NCI-H748 treated with DMSO at 0.1 percent for 48 hours (cell line): ENCODE measurements around the gene IGSF6.
"Not testable (repeated sequence)": the region's sequence is repeated elsewhere in the genome, so short reads cannot be mapped to it uniquely, and the experiment has no call there.

Experiments used
- DNase-seq: peaks from one replicate; lab custom pipeline; 2025; lab: John Stamatoyannopoulos, UW

Gene IGSF6

DNA sequence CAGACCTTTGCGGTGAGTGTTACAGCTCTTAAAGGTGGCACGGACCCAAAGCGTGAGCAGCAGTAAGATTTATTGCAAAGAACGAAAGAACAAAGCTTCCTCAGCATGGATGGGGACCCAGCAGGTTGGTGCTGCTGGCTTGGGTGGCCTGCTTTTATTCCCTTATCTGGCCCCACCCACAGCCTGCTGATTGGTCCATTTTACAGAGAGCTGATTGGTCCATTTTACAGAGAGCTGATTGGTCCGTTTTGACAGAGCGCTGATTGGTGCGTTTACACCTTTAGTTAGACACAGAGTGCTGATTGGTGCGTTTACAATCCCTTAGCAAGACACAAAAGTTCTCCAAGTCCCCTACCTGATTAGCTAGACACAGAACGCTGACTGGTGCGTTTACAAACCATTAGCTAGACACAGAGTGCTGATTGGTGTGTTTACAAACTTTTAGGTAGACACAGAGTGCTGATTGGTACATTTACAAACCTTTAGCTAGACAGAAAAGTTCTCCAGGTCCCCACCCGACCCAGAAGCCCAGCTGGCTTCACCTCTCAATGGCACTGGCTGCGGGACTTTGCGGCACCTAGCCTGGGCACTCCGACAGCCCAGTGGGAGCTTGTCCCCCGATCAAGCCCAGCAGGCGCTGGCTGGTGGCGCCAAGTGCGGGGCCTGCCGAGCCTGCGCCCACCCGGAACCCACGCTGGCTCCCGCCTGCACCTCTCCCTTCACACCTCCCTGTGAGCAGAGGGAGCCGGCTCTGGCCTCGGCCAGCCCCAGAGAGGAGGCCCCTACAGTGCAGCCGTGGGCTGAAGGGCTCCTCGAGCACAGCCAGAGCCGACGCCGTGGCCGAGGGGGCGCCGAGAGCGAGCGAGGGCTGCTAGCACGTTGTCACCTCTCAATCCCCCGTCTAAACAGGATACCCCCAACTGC lies 22.5 kb downstream of the IGSF6 start:
- not testable (repeated sequence) for DNase-seq

DNA sequence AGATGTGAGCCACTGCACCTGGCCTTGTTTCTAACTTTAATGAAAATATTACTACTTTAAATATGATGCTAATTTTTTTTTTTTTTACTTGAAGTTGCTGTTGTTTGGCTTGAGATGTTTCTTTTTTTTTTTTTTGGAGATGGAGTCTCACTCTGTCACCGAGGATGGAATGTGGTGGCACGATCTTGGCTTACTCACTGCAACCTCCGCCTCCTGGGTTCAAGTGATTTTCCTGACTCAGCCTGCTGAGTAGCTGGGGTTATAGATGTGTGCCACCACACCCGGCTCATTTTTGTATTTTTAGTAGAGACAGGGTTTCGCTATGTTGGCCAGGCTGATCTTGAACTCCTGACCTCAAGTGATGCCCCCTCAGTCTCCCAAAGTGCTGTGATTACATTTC lies 23.6 kb downstream of the IGSF6 start:
- DNase-seq = no peak

DNA sequence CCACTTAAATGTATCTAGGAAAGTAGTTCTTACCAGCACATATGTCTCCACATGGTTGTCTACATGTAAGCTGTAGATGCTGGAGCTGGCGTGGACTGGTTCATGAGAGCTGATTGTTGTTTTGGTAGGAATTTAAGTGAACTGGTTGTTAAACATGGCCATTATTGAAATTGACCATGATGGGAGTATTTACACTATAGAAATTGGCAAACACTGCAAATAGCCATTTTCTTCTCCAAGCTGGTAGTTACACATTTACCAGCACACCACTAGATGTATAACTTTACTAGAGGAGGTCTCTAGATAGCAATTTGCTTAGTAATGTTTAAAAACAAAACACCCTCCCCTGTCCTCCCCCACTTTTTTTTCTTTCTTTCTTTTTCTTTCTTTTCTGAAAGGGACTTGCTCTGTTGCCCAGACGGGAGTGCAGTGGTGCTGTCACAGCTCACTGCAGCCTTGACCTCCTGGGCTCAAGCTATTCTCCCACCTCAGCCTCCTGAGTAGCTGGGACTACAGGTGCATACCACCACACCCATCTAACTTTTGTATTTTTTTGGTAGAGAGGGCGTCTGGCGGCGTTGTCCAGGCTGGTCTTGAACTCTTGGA lies 24.2 kb downstream of the IGSF6 start:
- DNase-seq = no peak

DNA sequence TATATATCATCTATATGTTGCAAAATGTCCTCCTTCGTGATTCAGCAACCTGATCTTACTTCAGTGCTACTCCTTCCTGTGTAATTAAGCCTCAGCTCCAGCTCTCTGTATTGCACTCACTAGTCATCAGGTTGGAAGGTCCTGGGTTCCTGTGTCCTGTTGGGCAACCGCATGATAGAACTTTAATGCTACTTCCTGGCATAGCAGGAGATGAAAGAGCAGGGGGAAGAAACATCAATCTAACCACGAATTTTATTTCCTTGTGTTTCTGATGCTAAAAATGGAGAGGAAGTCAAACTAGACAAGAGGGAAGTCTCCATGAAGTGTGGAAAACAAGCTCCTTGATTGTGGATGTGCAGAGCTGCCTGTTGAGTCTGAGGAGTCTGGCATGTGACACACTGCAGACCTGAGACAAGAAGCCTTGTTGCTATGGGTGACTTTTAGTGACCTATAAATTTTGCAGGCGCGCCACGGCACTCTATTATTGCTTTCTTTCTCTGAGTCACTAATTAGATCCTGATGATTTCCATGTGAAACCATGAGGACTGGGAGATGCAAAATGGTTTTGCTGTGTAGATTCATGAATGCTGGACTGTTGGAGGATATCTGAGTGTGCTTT lies 25.6 kb downstream of the IGSF6 start:
- DNase-seq = no peak

DNA sequence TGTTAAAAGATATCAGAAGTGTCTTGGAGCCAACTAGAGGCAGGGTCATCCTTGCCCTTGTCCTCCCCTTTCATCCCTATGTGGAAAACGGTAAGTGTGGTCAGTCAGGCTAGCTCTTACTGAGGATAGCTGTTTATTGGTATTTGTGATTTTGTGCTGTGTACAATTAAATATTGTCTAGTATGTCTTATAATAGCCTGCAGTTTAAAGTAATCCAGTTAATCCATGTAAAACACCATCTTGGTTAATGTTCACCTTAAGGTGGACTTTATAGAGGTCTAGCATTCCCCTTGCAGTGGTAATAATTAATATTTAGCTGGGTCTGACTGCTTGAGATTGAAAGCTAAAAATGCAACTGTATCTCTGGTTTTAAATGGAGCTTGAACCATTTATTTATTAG lies 27.4 kb downstream of the IGSF6 start:
- DNase-seq = no peak

DNA sequence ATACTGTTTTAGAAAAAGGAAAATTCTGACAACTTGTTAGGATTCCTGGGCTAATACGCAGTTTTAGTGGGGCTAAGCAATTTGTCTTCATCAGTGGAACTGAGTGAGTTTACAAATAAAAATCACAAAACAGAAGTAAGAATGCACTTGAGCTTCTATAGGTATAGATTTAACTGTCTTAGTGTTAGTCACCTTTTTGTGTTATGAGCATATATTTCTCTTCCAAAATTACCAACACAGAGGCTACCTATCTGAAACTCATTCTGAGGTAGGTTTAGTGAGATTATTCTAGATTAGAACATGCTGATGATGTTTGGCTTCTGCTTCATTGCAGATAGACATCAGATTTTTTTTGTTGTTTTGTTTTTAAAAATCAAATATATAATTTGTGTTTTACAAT lies 29.9 kb downstream of the IGSF6 start:
- DNase-seq = no peak

DNA sequence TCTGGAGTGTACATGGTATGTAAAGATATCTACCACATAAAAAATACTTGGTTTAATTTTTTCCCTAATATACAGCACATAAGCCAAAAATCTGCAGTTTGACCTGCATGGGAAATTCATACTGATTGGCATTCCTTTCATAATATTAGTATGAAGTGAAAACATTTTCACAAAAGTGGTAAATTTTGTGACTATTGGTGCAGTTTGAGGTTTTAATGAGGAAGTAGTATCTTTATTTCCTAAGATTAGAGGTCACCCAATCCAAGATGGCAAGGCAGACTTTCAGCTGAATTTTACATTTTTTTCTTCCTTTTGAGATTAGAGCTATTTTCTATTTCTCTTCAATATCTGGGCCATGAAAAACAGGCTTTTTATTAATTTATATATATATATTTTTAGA lies 31.8 kb downstream of the IGSF6 start:
- DNase-seq = no peak

- no peak for DNase-seq
Observed at GRCh38 chr16:21619765-21620425, 32.5 kb downstream of the IGSF6 start.

- no peak for DNase-seq
Observed at GRCh38 chr16:21618281-21618680, 34.1 kb downstream of the IGSF6 start.

GRCh38 chr16:21617607-21618006 lies 34.8 kb downstream of the IGSF6 start:
- no peak for DNase-seq

- DNase-seq = no peak
Observed at GRCh38 chr16:21614896-21615295, 37.5 kb downstream of the IGSF6 start.

DNA sequence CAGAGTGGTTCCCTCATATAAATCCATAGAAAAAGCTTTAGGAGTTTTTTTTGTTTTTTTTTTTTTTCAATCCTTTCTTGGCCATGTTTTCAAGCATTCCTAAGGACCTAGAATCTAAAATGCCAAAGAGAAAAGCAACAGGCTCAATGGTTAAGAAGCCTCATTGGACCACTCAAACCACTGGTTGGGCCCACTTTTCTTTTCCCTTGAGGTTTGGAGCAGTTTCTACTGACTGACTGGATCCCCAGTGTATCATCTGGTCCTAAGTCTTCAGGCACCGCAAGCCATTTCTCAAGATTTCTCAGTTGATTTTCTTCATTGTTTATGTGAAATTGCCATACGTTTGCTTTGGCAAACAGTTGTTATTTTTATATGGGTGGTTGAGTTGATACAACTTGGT lies 38.6 kb downstream of the IGSF6 start:
- DNase-seq = no peak

GRCh38 chr16:21613361-21613760 lies 39.0 kb downstream of the IGSF6 start:
- no peak for DNase-seq

GRCh38 chr16:21611556-21612384 lies 40.6 kb downstream of the IGSF6 start:
- DNase-seq = no peak

DNA sequence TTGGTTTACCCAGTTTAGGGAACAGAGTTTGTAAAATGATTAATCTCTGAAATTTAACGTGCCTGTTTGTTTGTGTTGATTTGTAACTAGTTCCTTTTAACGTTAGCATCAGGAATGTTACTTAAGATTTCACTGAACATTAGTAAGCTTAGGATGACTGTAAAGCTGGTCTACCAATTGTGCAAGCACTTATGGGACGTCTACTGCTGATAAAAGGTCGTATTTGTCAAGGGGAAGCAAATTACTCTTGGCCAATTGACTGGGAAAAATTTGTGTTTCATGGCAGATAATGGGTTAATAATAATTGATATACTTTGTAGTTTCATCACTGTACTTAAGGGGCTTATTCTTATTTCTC lies 41.2 kb downstream of the IGSF6 start:
- DNase-seq = no peak

DNA sequence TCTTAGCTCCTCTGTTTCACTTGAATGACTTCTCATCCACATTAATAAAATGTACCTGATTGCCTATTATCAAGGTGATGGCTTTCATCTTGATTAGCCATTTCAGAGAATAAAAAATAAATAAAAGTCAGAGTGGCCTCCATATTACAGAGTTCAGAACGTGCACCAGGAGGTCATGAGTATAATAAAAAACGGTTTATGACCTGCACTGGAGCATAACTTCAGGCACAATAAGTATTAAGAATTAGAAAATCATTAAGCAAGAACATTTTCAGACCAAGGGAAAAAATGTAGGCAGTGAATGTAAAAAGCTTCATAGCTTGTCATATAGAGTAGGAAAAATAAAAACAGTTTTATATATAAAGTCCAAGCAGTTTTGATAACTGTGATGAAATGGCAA lies 41.6 kb downstream of the IGSF6 start:
- DNase-seq = no peak

DNA sequence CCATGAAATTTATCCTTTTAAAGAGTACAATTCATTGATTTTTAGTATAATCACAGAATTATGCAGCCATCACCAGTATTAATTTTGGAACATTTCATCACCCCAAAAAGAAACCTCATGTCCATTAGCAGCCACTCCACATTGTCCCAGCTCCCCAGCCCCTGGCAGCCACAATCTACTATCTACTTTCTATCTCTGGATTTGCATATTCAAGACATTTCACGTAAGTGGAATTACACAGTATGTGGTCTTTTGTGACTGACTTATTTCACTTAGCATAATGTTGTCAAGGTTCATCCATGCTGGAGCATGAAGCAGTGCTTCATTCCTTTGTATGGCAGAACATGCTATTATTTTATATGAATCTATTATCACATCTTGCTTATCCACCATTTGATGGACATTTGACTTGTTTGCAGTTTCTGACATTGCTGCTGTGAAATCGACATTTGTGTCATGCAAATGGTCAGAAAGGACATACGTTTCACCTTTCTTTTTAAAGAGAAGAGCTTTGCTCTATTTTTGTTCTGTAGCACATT lies 42.3 kb downstream of the IGSF6 start:
- DNase-seq = no peak

- DNase-seq = no peak
Observed at GRCh38 chr16:21608639-21609328, 43.6 kb downstream of the IGSF6 start.

GRCh38 chr16:21605848-21606247 lies 46.6 kb downstream of the IGSF6 start:
- not testable (repeated sequence) for DNase-seq

DNA sequence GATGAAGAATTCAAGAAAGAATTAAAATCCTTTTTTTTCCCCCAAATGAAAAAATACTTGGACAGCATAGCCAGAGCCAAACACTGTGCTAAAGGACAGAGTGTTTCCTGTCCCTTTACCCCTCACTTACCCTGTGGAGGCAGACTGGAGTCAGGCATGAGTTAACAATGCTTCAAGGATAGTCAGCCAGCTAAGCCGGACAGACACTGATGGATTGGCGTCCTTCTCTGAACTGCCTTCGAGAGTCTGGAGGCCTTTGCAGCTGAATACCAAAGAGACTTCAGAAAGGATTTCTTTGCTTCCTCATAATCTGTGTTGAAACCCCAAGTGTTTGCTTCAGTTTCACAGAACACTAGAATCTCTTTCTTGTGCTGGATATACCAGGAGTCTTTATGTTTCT lies 48.5 kb downstream of the IGSF6 start:
- no peak for DNase-seq

DNA sequence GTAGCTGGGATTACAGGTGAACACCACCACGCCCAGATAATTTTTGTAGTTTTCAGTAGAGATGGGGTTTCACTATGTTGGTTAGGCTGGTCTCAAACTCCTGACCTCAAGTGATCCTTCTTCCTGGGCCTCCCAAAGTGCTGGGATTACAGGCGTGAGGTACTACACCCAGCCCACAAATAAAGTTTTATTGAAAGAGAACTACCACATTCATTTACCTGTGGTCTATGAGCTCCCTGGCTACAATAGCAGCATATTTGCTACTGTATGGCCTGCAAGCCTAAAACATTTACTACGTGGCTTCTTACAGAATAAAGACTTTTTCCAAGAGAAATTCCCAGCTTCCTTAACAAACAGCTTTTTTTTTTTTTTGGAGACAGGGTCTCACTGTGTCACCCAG lies 49.6 kb downstream of the IGSF6 start:
- no peak for DNase-seq
